Adrenal gland (tissue), 12 donors: ENCODE measurements around the gene TMEM35A. TPM values are rescaled to one million over a fixed set of nuclear protein-coding genes. Genes with fewer than 3 reads are reported as not detected.

ENCODE experiments used
- DNase-seq, 7 donors: peaks; one replicate each; pipeline ENCODE4 v3.0.0-alpha.2; 2019 to 2020
- H3K27ac ChIP-seq, 5 donors: fragments of 200-600 bp; sonication (generic) in 4 of 5; 1 replicate in 3 of 5; 2 replicates in 2 of 5; pipeline versions ENCODE4 v1.5.1 to v1.8.0; 2016 to 2020; ENCODE audit warnings: mild to moderate bottlenecking in 1 of 5
- H3K27me3 ChIP-seq: fragments of 200-600 bp; 2 replicates; pipeline ENCODE4 v1.8.0; 2021
- H3K36me3 ChIP-seq, 2 donors: fragments of 200-600 bp; replicated peaks in 1 of 2; 1 replicate in 1 of 2; 2 replicates in 1 of 2; pipeline versions ENCODE4 v1.5.1 to v1.8.0; 2018 to 2022
- H3K4me1 ChIP-seq, 2 donors: fragments of 200-600 bp; replicated peaks in 1 of 2; 1 replicate in 1 of 2; 2 replicates in 1 of 2; pipeline versions ENCODE4 v1.5.1 to v1.8.0; 2018 to 2021
- H3K4me3 ChIP-seq, 4 donors: fragments of 200-600 bp; sonication (generic) in 3 of 4; one replicate each; pipeline ENCODE4 v1.5.1; 2016 to 2018
- H3K9me3 ChIP-seq, 3 donors: fragments of 200-600 bp; sonication (generic) in 1 of 3; replicated peaks in 1 of 3; 1 replicate in 2 of 3; 2 replicates in 1 of 3; pipeline versions ENCODE4 v1.5.1 to v1.8.0; 2016 to 2021
- POLR2A ChIP-seq, 2 donors: fragments of 450-650 bp; IDR thresholded peaks; one replicate each; pipeline ENCODE4 v1.6.1; 2017; ENCODE audit warnings: antibody characterized with exemption in 2 of 2, mild to moderate bottlenecking in 2 of 2, moderate library complexity in 1 of 2
- WGBS, 4 donors: extraction: QIAGEN DNeasy Blood & Tissue Kit in 2 of 4; methylation state at CpG; one replicate each; pipeline versions ENCODE4 v1.1.5 to v1.1.7; 2013 to 2017; 5-methylcytosine and 5-hydroxymethylcytosine counted together
- intact Hi-C, 2 donors: fragments of 100-400 bp; cut with DNase I; formaldehyde crosslinking; loops; one replicate each; pipeline versions ENCODE4 v1.14.1 to v1.15.0; 2022 to 2023
- polyA plus RNA-seq, 3 donors: library from polyadenylated mRNA; stranded (reverse); fragments of 200-250 nt in 2 of 3; fragments of 350-450 nt in 1 of 3; fragmentation: Illumina TruSeq in 1 of 3; extraction: RNeasy Lipid Tissue Mini Kit (QIAGEN cat#74804) in 1 of 3; gene quantifications; one replicate each; pipeline ENCODE4 v1.2.3, GENCODE V29; 2013 to 2014
- total RNA-seq, 9 donors: library from RNA; depleted of rRNA in 4 of 9; stranded (reverse); fragments of >200 nt in 4 of 9; fragments of 120-200 nt in 1 of 9; fragmentation: NEBNext Ultra II Directional in 1 of 9; extraction: Animal tissue kit (Norgen Biotek cat#: 25700) in 1 of 9; gene quantifications; one replicate each; pipeline versions ENCODE4 v1.1.0 to v1.2.4, GENCODE V29; 2013 to 2023
- TF ChIP-seq, protein P1 (sequence below), 6 experiments: fragments of 450-650 bp in 4 of 6; fragments of 200-600 bp in 2 of 6; sonication (generic) in 1 of 6; IDR thresholded peaks; 1 replicate in 5 of 6; 2 replicates in 1 of 6; pipeline versions ENCODE4 v1.5.1 to v1.8.0; 2016 to 2021; ENCODE audit warnings: antibody characterized with exemption in 6 of 6, mild to moderate bottlenecking in 2 of 6, moderate library complexity in 1 of 6
- donor health status: healthy with polysubstance abuse.
- donor health status: Bipolar disorder and iron deficiency.
- donor health status: DM: yes; HTN: yes; CAD: no.
- donor health status: DM: no; HTN: no; CAD: no.
- donor health status: DM: no; HTN: no; CAD: no.
- donor health status: DM: yes; HTN: yes; CAD: no.

Gene TMEM35A
- total and polyA plus RNA-seq, 12 donors: 0.32 to 3.5 (median 1.2) TPM; not detected in 2

DNA sequence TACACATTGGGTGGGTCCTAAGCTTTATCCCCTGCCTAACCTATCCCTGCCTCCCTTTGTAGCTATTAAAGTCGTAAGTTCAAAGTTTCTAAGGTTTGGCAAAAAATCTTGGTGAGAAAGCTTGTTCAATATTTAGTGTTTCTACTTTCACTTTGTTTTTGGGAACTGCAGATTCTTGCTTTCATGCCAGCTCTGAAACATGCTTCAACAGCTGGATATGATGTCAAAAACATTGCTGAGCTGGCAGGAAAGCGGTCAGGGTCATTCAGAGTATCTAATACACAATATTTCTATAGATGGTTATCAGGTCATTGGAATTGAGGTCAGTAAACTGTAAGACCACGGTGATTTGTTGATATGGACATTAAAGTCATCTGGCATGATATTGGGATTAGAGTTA is 39.0 kb downstream of the TMEM35A start:
- WGBS, 4 donors: 43 to 64% (median 55%) methylated on average over 3 of the region's 3 CpGs
- H3K9me3 ChIP-seq: no peaks in the 10 kb centered on the region
- H3K4me3 ChIP-seq: no peak overlapping the region
- no peak for TF ChIP-seq POLR2A (IDR thresholded peaks at IDR 0.05)
- TF ChIP-seq, protein P1, sequence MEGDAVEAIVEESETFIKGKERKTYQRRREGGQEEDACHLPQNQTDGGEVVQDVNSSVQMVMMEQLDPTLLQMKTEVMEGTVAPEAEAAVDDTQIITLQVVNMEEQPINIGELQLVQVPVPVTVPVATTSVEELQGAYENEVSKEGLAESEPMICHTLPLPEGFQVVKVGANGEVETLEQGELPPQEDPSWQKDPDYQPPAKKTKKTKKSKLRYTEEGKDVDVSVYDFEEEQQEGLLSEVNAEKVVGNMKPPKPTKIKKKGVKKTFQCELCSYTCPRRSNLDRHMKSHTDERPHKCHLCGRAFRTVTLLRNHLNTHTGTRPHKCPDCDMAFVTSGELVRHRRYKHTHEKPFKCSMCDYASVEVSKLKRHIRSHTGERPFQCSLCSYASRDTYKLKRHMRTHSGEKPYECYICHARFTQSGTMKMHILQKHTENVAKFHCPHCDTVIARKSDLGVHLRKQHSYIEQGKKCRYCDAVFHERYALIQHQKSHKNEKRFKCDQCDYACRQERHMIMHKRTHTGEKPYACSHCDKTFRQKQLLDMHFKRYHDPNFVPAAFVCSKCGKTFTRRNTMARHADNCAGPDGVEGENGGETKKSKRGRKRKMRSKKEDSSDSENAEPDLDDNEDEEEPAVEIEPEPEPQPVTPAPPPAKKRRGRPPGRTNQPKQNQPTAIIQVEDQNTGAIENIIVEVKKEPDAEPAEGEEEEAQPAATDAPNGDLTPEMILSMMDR (IDR thresholded peaks at IDR 0.05): no peak
- H3K4me1 ChIP-seq: no peaks in the 10 kb centered on the region
- intact Hi-C loops: no loop called here
- peak in 1 of 7 donors; percentile 5 for DNase-seq
- H3K36me3 ChIP-seq: no peaks in the 10 kb centered on the region
- H3K27me3 ChIP-seq: no peaks in the 10 kb centered on the region
- no peak overlapping the region for H3K27ac ChIP-seq

DNA sequence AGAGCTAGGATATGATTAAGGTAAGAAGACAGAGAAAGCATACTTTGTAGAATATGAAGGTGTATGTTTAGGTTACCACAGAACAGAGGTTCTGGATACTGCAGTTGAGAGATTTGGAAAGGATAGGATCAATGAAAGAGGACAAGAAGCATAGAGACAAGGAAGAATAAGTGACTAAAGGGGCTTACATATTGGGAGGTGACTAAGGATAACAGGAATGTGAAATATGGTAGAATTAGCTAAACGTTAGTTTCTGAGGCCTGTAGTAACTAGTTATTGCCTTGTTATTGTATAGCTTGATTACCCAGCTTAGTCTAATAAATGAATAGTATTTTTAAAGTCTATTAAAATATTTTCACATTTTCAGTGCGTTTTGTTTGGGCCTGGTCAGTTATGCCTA is 57.6 kb downstream of the TMEM35A start:
- Histone ChIP-seq H3K9me3 (no peaks in the 10 kb centered on the region), H3K27me3 (peaks cover 4% of the 10 kb centered on the region), H3K27ac (no peak overlapping the region), H3K36me3 (no peaks in the 10 kb centered on the region), H3K4me3 (no peak overlapping the region), H3K4me1 (no peaks in the 10 kb centered on the region)
- no peak for DNase-seq
- WGBS, 4 donors: 62 to 94% (median 76%) methylated on average over 2 of the region's 2 CpGs
- TF ChIP-seq POLR2A (IDR thresholded peaks at IDR 0.05): no peak
- TF ChIP-seq, protein P1 (IDR thresholded peaks at IDR 0.05): no peak
- intact Hi-C loops: no loop called here

Other genes with a start within 250 kb of the TMEM35A start
- not detected for gene NOX1, start 204.5 kb upstream of the TMEM35A start, total RNA-seq
- under 1 TPM in 2 of 3 donors, not detected in 1; 0.07 to 0.16 TPM for gene NOX1, start 204.5 kb upstream of the TMEM35A start, polyA plus RNA-seq
- 1 to 10 TPM in 3 of 9 donors, under 1 TPM in 6; 0.22 to 2.6 (median 0.81) TPM for gene XKRX, start 150.0 kb upstream of the TMEM35A start, total RNA-seq
- under 1 TPM; 0.16 to 0.47 (median 0.18) TPM for gene XKRX, start 150.0 kb upstream of the TMEM35A start, polyA plus RNA-seq
- not detected for gene ARL13A, start 109.2 kb upstream of the TMEM35A start, total RNA-seq
- gene ARL13A, start 109.2 kb upstream of the TMEM35A start, polyA plus RNA-seq: not detected
- 10 to 100 TPM in 8 of 9 donors, 1 to 10 TPM in 1; 6.9 to 19.8 (median 15.9) TPM for gene TRMT2B, start 26.8 kb upstream of the TMEM35A start, total RNA-seq
- 10 to 100 TPM in 1 of 3 donors, 1 to 10 TPM in 2; 5.8 to 11.6 (median 9.0) TPM for gene TRMT2B, start 26.8 kb upstream of the TMEM35A start, polyA plus RNA-seq
- gene CENPI, start 19.3 kb downstream of the TMEM35A start, total RNA-seq: 1 to 10 TPM in 3 of 9 donors, under 1 TPM in 6; 0.06 to 9.2 (median 0.69) TPM
- gene CENPI, start 19.3 kb downstream of the TMEM35A start, polyA plus RNA-seq: 1 to 10 TPM in 1 of 3 donors, under 1 TPM in 2; 0.16 to 1.5 (median 0.27) TPM
- gene DRP2, start 140.9 kb downstream of the TMEM35A start, total RNA-seq: under 1 TPM in 5 of 9 donors, not detected in 4; 0.04 to 0.30 (median 0.21) TPM
- under 1 TPM; 0.24 to 0.32 (median 0.26) TPM for gene DRP2, start 140.9 kb downstream of the TMEM35A start, polyA plus RNA-seq
- gene TAF7L, start 212.5 kb downstream of the TMEM35A start, total RNA-seq: under 1 TPM in 2 of 9 donors, not detected in 7; 0.27 to 0.33 TPM
- gene TAF7L, start 212.5 kb downstream of the TMEM35A start, polyA plus RNA-seq: under 1 TPM; 0.15 to 0.24 (median 0.16) TPM